Liver (tissue), 3 donors: Measurements from ENCODE around the gene PARD3B.

Experiments
- EGR1 ChIP-seq, 2 donors: IDR thresholded peaks; 2 replicates each; pipeline ENCODE4 v1.6.1; 2016 to 2018; ENCODE audit warnings: antibody characterized with exemption in 2 of 2, low read depth in 2 of 2
- FOXA1 ChIP-seq: IDR thresholded peaks from 2 replicates; pipeline ENCODE4 v1.6.1; 2016; ENCODE audit warnings: antibody characterized with exemption
- RAD21 ChIP-seq, 2 donors: IDR thresholded peaks; 2 replicates each; pipeline ENCODE4 v1.6.1; 2016; ENCODE audit warnings: antibody characterized with exemption in 2 of 2, mild to moderate bottlenecking in 2 of 2
- RXRA ChIP-seq, 2 donors: IDR thresholded peaks; 2 replicates each; pipeline ENCODE4 v1.6.1; 2017 to 2018; ENCODE audit warnings: antibody characterized with exemption in 2 of 2, mild to moderate bottlenecking in 1 of 2
- TAF1 ChIP-seq: conservative IDR thresholded peaks from 2 replicates; pipeline ENCODE4 v1.6.1; 2016; ENCODE audit warnings: antibody characterized with exemption, mild to moderate bottlenecking
- YY1 ChIP-seq: IDR thresholded peaks from 2 replicates; pipeline ENCODE4 v1.6.1; 2016; ENCODE audit warnings: antibody characterized with exemption, mild to moderate bottlenecking
- TF ChIP-seq, protein P1 (sequence below): fragments of 150-350 bp; IDR thresholded peaks from 2 replicates; pipeline ENCODE4 v1.5.1; 2017; ENCODE audit warnings: improper control_type of control experiment, low read depth, low read length; ENCODE audit not compliant: missing input control
- TF ChIP-seq, protein P2 (sequence below): IDR thresholded peaks from 2 replicates; pipeline ENCODE4 v1.6.1; 2016; ENCODE audit warnings: antibody characterized with exemption, mild to moderate bottlenecking
- TF ChIP-seq, protein P3 (sequence below): IDR thresholded peaks from 2 replicates; pipeline ENCODE4 v1.6.1; 2016; ENCODE audit warnings: antibody characterized with exemption
- donor health status: healthy.
- donor health status: healthy.

DNA sequence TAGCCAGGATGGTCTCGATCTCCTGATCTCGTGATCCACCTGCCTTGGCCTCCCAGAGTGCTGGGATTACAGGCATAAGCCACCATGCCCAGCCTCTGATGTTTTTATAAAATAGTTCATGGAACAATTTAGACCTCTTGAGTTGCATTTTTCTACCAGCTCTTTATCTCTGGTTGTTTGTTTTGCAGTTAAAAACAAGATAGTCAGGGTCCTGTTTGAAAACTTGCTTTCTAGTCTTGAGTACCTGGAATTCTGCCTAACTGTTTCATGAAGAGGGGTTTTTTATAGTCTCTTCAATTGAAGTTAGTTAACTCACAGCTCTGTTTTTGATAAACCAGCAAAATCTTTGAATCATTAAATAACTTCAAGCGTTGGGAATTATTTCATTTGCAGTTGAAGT lies 244.8 kb downstream of the PARD3B start:
- no peak for TF ChIP-seq EGR1 (IDR thresholded peaks at IDR 0.05; ENCODE audit: low read depth in 2 of 2)
- TF ChIP-seq, protein P1, sequence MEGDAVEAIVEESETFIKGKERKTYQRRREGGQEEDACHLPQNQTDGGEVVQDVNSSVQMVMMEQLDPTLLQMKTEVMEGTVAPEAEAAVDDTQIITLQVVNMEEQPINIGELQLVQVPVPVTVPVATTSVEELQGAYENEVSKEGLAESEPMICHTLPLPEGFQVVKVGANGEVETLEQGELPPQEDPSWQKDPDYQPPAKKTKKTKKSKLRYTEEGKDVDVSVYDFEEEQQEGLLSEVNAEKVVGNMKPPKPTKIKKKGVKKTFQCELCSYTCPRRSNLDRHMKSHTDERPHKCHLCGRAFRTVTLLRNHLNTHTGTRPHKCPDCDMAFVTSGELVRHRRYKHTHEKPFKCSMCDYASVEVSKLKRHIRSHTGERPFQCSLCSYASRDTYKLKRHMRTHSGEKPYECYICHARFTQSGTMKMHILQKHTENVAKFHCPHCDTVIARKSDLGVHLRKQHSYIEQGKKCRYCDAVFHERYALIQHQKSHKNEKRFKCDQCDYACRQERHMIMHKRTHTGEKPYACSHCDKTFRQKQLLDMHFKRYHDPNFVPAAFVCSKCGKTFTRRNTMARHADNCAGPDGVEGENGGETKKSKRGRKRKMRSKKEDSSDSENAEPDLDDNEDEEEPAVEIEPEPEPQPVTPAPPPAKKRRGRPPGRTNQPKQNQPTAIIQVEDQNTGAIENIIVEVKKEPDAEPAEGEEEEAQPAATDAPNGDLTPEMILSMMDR = no peak
- TF ChIP-seq, protein P2, sequence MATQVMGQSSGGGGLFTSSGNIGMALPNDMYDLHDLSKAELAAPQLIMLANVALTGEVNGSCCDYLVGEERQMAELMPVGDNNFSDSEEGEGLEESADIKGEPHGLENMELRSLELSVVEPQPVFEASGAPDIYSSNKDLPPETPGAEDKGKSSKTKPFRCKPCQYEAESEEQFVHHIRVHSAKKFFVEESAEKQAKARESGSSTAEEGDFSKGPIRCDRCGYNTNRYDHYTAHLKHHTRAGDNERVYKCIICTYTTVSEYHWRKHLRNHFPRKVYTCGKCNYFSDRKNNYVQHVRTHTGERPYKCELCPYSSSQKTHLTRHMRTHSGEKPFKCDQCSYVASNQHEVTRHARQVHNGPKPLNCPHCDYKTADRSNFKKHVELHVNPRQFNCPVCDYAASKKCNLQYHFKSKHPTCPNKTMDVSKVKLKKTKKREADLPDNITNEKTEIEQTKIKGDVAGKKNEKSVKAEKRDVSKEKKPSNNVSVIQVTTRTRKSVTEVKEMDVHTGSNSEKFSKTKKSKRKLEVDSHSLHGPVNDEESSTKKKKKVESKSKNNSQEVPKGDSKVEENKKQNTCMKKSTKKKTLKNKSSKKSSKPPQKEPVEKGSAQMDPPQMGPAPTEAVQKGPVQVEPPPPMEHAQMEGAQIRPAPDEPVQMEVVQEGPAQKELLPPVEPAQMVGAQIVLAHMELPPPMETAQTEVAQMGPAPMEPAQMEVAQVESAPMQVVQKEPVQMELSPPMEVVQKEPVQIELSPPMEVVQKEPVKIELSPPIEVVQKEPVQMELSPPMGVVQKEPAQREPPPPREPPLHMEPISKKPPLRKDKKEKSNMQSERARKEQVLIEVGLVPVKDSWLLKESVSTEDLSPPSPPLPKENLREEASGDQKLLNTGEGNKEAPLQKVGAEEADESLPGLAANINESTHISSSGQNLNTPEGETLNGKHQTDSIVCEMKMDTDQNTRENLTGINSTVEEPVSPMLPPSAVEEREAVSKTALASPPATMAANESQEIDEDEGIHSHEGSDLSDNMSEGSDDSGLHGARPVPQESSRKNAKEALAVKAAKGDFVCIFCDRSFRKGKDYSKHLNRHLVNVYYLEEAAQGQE = no peak
- TF ChIP-seq RXRA (IDR thresholded peaks at IDR 0.05) = no peak
- no peak for TF ChIP-seq FOXA1
- no peak for TF ChIP-seq RAD21 (IDR thresholded peaks at IDR 0.05)
- TF ChIP-seq YY1 = no peak
- TF ChIP-seq, protein P3, sequence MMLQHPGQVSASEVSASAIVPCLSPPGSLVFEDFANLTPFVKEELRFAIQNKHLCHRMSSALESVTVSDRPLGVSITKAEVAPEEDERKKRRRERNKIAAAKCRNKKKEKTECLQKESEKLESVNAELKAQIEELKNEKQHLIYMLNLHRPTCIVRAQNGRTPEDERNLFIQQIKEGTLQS = no peak
- TF ChIP-seq TAF1 = no peak
